NOMO-1 (cell line): ENCODE measurements around the gene IGFALS.

Experiments used
- DNase-seq, 2 experiments: peaks; one replicate each; lab custom pipeline; 2025; ENCODE audit not compliant: unreplicated experiment in 2 of 2; lab: John Stamatoyannopoulos, UW

IGFALS gene

DNA sequence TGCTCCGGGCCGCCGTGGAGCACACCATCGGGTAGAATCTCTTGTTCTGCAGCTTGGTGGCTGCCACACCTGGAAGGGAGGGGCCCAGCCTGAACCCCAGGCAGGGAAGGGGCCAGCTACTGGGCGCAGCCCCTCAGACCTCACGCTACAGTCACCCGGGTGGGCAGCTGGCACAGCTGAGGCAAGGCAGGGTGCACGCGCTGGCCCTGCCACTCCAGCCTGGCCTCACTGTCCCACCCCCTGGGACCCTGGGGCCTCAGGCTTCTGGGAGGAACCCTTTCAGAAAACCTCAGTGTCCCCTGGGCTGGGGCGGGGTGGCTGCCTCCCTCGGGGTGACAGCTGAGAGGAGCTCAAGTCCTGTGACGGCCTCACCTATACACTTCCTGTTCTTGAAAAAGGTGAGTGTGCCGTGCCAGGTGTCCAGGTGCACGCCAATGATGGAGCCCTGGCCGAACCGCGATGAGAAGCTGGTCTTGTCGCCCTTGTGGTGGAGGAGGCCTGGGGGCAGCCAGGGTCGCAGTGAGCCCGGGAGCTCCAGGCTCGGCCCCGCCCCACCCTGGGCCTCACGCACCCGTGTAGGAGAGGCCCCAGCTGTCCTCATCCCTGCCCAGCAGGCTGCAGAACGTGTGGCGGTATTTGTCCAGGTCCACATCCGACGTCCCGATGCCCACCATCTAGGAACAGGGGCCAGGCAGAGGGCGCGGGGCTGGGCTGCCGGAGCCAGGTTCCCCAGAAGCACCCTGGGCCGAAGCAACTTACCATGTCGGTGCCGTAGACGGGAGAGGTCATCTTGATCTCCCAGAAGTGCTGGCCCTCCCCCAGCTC, 15.9 kb downstream of the IGFALS start:
- no peak for DNase-seq

DNA sequence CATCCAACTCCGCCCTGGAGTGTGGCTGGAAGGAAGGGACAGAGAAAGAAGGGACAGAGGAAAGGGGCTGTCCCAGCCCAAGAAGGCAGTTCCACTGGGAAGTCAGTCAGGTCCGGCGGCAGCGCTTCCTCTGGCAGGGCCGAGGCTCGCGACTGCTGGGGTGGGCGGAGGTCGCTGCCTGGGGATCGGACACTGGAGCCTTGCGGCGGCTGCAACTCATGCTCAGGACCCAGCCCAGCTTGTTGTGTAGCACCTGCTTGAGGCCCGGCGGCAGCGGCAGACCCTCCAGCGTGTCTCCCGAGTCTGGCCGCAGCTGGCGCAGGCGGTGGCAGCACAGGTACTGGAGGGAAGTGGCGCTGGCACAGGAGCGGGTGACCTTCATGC, 16.5 kb downstream of the IGFALS start:
- DNase-seq = no peak

DNA sequence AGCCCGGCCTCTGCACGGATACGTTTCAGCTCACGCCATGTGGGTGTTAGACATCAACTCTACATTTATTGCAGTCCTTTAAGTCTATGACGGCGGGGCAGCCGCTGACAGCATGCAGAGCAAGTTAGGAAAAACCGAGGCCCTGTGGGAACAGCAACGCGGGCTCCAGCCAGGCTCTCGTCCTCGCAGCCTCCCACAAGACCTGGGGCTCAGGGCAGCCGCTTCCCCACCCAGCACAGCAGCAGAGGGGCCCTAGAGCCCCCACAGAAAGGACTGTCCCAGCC, 16.9 kb downstream of the IGFALS start:
- DNase-seq = no peak

DNA sequence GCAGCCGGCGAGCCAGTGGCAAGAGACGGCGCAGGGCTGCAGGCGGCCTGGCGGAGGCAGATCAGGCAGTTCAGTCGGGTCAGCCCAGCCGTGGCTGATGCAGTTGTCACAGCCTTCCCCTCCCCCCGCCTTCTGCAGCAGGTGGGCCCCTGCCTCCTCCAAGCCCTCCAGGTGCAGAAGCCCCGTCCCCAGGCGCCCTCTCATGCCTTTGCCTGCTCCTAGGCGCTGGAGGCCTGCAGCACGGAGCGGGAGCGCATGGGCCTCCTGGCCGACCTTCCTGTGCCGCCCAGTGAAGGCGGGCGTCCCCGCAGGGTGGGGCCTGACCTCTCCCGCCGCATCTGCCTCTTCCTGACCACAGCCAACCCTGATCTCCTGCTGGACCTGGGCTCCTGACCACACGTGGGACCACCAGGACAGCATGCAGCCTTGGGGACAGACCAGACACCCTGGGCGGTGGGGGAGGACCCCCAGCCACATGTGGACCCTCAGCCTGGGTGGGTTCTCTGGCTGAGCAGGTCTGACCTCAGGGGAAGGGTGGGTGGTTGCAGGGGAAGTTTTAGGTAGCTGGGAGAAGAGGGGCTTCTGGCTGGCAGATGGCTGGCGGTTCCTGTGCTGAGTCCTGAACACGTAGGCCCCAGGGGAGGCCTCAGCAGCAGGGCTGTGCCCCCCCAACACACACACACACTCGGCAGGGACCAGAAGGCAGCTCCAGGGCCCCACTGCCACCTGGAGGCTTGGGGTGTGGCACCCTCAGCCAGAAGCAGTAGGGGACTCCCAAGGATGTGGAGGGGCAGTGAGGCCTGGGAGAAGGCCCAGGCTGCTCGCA, 17.4 kb downstream of the IGFALS start:
- DNase-seq = no peak

DNA sequence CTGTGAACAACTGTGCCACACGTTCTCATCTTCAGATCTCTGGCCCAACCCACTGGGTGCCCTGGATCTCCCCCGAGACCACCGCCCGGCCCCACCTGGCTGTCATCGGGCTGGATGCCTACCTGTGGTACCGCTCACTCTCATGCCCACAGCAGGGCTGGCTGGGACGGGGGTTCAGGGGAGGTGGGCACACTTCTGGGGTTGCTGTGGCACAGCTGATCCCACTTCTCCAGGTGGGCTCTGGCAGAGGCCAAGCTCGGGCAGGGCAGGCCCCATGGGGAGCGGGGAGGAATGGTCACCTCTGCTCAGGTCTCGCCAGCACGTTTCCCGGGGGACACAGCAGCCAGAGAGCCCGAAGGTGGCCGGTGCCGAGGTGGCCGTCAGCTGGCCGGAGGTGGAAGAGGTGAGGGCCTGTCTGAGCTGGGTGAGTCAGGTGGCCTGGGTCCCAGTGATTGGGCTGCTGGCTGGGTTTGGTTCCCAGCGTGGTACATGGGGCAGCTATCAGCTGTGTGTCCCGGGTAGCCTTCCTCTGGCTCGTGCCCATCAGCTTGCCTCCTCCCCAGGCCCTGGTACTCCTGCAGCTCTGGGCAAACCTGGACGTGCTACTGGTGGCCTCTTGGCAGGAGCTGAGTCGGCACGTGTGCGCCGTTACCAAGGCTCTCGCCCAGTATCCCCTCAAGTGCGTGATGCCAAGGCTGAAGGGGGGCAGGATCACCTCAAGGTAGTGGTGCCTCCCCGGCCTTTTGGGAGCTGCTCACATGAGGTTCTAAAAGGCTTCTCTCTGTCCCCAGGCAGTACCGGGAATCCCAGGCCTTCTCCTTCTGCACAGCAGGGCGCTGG, 18.3 kb downstream of the IGFALS start:
- DNase-seq = no peak

DNA sequence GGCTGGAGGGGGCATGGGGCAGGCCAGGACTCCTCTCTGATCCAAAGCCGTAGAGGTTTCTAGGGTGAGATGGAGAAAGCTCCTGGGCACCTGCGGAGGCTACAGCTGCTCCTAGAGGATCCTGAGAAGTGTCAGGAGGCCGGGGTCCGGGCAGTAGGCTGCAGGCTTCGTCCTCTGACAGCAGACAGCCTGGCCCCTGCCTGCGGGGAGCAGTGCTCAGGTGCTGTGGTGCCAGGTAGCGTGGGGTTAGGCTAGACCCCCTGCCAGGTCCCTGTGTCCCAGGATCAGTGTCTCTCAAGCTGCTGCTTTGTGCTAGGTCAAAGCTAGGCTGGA, 19.1 kb downstream of the IGFALS start:
- no peak for DNase-seq

DNA sequence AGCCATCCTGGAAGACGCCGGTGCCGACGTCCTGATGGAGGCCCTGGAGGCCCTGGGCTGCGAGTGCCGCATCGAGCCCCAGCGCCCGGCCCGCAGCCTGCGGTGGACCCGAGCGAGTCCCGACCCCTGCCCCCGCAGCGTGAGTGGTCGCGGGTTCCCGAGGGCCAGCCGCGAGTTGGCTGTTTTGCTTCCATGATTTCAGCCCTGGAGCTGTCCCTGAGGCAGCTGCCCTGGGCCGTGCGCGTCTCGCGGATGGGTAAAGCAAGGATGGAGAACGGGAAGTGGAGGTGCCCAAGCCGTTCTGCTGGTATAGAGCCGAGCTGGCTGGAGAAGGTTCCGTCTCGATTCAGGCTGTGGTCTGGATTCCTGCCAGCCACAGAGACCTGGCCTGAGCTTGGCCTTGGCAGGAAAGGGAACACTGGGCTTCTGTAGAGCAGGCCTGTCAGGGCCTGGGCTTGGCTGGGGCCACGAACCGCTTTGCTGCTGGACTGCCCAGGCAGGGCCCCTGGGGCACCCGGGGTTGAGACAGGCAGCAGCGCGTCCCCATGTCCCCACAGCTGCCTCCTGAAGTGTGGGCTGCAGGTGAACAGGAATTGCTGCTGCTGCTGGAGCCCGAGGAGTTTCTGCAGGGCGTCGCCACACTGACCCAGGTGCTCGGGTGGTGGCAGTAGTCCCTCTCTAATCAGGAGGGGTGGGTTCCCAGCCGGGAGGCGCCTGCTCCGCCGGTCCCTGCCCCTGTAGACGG, 19.6 kb downstream of the IGFALS start:
- peak; percentile 54 to 65 for DNase-seq

DNA sequence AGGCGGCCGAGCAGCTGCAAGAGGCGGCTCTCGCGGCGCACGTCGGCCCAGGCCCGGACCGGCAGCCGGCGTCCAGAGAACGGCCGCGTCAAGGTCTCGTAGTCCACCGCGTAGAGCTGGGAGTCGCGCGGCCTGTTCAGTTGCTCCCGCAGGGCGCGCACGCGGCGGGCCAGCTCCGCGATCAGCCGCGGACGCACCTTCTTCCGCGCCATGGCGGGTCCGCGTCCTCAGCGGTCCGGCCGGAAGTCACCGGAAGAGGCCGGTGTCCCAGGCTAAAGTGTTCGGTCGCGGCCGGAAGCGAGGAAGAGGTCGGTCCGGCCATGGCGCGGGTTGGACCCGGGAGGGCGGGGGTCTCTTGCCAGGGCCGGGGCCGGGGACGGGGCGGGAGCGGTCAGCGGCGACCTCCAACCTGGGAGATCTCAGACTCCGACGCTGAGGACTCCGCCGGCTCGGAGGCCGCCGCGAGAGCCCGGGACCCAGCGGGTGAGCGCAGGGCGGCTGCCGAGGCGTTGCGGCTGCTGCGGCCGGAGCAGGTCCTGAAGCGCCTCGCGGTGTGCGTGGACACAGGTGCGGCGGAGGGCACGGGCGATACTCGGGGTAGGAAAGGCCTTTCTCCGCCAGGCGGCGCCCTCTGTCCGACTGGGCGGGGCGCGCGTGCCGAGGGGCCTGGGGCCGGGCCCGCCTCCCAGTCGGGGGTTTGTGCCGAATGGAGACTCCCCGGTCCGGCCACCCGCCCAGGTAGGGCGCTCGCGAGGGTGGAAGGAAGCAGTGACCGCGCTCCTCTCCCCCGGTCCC, 20.4 kb downstream of the IGFALS start, which contains the start of gene MRPS34:
MRPS34 (minus strand) TSS at position 227 of the 795 bp plus-strand sequence; CDS start at position 212, 15 bp downstream.
- DNase-seq = peak; percentile 61 to 79

DNA sequence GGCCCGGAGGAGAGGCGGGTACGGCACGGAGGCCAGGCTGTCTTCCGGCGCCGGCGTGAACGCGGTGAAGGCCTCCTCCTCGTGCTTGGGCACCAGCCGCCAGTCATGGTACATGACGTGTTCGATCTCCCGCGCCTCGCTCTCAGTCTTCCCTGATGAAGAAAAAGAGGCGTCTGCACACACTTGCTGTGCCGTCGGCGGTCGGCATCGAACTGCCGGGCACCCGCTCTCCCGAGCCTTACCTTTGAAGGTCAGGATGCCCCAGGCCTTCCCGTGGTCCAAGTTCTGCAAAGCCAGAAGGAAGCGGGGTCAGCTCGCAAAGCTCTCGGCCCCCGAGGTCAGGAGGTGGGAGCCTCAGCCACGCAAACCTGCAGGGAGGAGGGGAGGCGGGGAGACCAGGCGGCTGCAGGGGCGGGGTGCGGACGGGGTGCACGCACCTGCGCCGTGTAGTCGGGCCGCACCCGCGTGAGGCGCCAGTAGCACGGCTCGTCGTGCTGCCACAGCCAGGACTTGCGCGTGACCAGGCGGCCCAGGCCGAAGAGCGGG, 21.1 kb downstream of the IGFALS start, which contains the start of gene EME2:
EME2 (plus strand) TSS at position 449 of the 546 bp plus-strand sequence. CDS start 418 bp downstream, outside the sequence.
- peak in 1 of 2 experiments; percentile 31 for DNase-seq

DNA sequence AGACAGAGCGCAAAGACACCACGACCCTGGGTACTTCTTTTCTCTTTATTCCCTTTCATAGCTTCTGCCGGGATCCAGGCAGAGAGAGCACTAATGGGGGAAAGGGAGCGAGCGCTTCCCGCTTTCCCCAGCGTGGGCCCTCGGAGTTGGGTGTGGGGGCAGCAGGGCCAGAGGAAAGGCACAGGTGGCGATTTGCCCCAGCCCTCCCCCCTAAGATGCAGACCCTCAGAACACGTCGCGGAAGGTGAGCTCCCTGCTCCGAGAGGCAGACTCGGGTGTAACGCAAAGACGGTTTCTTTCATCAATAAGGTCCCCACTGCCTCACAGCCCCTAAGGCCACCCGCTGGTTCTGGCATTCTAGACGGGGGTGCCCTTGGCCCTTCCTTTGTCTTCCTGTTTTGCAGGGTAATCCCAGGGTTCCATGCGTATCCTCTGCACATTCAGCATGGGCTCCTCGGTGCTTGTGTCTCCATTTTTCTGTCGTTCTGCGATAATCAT, 21.6 kb downstream of the IGFALS start:
- no peak for DNase-seq

DNA sequence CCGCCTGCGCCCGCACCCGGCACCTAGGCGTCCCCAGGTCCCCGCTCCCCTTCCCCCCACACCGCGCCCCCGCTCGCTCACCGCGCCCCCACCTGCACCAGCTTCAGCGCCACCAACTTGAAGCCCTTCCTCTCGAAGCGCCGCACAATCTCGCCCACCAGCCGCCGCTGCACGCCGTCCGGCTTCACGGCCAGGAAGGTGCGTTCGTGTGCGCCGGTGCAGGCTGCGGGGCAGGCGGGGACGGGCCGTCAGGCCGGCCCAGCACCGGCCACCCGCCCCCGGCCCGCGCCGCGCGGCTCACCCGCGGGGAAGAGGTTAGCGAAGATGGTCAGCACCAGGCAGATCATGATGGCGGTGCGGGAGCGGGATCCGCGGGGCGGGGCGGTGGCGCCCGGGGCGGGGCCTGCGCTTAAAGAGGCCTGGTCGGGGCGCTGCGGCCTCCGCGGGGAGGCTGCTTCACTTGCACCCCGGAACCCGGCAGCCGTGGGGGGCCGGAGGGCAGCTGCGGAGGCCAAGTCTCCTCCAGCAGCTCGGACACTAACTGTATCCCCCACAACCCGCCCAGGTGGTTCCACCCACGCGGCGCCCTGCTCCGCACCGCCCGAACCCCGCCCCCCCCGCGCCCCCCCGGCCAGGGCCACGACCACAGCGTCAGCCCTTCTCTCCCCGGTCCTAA, 22.2 kb downstream of the IGFALS start, which contains the start of gene NME3:
NME3 (minus strand) TSS at position 356 of the 676 bp plus-strand sequence; CDS start at position 347, 9 bp downstream.
- peak; percentile 42 to 62 for DNase-seq

DNA sequence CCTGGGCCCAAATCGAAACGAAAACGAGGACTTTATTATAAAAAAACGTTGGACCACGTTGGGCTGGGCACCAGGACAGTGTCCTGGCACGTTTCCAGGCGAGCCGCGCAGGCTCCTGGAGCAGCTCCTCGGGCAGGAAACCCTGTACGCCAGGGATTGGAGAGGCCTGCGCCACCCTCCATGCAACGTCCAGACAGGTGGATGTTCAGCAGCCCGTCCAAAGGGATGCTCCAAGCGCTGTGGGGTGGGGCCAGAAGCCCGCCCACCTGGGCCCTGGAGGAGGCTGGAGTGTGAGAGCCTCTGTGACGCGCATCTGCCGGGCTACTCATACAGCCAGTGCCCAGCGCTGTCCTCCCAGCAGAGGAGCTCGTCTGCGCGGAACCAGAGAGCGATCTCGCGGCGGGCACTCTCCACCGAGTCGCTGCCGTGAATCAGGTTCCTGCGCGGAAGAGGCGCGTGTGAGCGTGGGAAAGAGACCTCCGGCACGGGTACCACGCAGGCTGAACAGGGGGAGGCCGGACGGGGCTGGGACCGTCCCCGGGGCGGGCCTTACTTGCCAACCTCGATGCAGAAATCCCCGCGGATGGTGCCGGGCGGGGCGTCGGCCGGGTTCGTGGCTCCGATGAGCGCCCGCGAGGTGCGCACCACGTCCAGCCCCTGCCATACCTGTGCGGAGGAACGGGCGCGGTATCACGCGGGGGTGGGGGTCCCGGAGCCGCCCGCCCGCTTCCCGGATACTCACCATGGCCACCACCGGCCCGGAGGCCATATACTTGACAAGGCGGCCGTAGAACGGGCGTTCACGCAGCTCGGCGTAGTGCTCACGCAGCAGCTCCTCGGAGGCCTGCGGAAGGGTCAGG, 22.9 kb downstream of the IGFALS start:
- no peak for DNase-seq

DNA sequence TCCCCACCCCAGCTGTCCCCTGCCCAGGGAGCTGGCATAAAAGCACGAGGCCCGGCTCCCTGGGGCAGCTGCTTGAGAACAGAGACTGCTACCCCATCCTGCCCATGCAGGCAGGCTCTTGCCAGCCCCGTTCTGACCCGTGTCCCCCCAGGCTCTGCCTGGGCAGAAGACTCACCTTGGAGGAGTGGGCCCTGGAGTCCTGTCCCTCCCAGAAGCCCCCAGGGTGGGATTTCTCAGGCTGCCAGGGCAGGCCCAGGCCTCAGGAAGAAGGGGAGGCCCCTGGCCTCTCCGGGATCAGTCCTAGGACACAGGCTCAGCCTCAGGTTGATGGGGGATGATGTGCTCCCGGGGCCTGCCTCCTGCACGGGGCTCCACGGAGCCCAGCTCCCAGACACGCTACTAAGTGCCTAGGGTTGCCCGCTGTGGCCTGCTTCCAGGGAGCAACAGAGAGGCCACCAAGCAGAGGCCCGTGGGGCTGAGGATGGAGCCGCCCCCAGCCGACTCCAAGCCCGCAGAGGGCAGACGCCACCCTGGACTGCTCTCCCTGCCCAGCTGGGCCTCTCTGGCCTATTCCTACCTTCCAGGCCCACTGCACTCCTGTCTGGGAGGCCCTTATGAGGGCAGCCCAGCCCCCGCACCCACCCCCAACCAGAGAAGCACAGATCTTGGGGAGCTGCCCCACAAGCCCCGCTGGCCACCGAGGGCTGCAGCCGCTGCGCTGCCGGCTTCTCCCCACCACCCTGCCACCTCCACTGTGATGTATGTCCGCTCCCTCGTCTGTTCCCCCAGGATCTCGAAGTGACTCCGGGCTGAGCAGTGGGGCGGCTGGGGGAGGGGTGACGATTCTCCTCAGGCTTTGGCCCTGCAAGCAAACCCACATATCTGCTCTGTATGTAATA, 23.9 kb downstream of the IGFALS start:
- no peak for DNase-seq

DNA sequence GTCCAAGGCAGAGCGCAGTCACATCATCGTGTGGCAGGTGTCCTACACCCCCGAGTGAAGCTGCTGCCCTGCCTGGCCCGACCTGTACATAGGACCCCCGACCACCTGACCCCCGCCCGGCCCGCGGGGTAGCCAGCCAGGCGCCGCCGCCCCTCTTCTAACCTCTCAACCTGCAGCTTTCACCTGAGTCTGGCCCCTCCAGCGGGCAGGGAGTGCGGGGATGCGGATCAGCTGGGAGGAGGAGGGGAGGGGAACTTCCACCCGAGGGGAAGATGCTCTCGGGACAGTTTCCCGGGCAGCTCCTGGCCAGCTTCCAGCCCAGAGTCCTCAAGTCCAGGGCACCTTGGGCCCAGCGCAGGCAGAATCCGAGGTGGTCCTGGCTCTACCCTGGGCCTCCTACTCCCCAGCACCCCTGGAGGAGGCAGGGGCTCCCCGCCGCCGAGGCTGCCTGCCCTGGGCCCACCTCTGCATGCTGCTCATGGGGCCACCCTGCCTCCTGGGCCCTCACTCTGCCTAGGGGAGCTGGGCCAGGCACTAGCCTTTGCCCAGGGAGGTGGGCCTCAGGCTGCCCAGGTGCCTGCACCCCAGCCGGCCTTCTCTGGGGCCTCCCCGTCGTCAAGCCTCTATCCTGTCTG, 24.6 kb downstream of the IGFALS start:
- no peak for DNase-seq

DNA sequence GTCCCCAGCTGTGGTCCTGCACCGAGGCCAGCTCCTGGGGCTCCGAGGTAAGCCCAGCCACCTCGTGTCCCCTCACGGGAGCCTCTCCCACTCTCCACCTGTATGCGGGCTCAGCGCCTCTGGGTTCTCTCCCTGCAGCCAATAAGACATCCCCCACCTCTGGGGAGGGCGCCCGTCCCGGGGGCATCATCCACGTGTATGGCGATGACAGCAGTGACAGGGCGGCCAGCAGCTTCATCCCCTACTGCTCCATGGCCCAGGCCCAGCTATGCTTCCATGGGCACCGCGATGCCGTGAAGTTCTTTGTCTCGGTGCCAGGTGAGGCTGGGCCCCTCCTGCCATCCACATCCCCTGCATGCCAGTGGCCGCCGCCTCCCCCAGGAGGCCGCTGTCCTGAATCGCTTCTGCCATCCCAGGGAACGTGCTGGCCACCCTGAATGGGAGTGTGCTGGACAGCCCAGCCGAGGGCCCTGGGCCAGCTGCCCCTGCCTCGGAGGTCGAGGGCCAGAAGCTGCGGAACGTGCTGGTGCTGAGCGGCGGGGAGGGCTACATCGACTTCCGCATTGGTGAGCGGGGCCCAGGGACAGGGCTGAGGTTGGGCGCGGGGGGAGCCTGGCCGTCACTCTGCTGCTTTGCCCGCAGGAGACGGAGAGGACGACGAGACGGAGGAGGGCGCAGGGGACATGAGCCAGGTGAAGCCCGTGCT, 25.3 kb downstream of the IGFALS start:
- no peak for DNase-seq
